Measurements from ENCODE around the gene ANGPTL7.

ANGPTL7 gene

DNA sequence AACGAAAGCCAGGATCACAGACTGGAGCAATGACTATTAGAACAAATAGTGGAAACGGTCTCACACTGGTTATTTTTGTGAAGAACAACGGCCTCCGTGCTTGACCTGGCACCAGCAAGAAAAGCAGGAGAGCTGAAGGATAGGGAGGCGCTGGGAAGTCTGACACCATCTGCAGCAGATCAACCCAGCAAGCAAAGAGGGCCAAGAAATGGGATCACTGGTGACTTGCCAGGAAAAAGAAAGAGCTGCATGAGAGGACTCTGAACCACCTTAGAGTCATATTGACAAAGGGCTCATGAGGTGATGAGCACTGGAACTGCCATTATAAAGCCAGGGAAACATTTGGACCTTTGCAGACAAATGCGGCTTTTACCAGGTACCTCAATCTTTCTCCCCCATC, 48.2 kb downstream of the ANGPTL7 start:
- H3K4me3 ChIP-seq (replicated peaks; ENCODE audit: low read depth, low read length): no peak overlapping the region
- no peak for DNase-seq (ENCODE audit: extremely low read depth, low read depth)
- no peak for TF ChIP-seq CTCF (IDR thresholded peaks at IDR 0.05; ENCODE audit: low read depth, low read length, missing control alignments)

GRCh38 chr1:11238311-11238710, 49.2 kb downstream of the ANGPTL7 start:
- H3K4me3 ChIP-seq (replicated peaks; ENCODE audit: low read depth, low read length): no peak overlapping the region
- DNase-seq (ENCODE audit: extremely low read depth, low read depth): no peak
- no peak for TF ChIP-seq CTCF (IDR thresholded peaks at IDR 0.05; ENCODE audit: low read depth, low read length, missing control alignments)

DNA sequence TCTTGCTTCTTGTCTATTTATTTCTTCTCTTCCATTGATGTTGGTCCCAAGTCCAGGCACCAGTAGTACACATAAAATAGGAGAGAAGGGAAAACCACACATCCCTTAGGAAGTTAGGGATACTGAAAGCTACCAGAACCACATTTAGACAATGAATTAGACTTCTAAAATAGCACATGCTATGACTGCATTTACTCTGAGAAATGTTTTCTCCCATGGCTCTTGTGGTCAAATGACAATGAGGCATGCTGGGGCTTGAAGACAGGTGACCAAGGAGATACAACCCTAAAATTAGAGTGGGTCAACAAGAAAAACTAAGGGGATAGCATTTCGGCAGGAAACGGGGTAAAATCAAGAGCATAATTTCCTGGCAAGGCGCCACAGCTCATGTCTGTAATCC, 56.1 kb downstream of the ANGPTL7 start:
- no peak for DNase-seq (ENCODE audit: extremely low read depth, low read depth)
- no peak overlapping the region for H3K4me3 ChIP-seq (replicated peaks; ENCODE audit: low read depth, low read length)
- no peak for TF ChIP-seq CTCF (IDR thresholded peaks at IDR 0.05; ENCODE audit: low read depth, low read length, missing control alignments)

Measured in HFF-Myc (cell line).